UCSD-AML1 (cell line): Measurements from ENCODE around the gene BMPER.

ENCODE experiments used
- DNase-seq: peaks from one replicate; lab custom pipeline; 2025; ENCODE audit not compliant: unreplicated experiment; lab: John Stamatoyannopoulos, UW

Gene BMPER

GRCh38 chr7:34059136-34059828, 153.9 kb downstream of the BMPER start:
- DNase-seq: no peak

DNA sequence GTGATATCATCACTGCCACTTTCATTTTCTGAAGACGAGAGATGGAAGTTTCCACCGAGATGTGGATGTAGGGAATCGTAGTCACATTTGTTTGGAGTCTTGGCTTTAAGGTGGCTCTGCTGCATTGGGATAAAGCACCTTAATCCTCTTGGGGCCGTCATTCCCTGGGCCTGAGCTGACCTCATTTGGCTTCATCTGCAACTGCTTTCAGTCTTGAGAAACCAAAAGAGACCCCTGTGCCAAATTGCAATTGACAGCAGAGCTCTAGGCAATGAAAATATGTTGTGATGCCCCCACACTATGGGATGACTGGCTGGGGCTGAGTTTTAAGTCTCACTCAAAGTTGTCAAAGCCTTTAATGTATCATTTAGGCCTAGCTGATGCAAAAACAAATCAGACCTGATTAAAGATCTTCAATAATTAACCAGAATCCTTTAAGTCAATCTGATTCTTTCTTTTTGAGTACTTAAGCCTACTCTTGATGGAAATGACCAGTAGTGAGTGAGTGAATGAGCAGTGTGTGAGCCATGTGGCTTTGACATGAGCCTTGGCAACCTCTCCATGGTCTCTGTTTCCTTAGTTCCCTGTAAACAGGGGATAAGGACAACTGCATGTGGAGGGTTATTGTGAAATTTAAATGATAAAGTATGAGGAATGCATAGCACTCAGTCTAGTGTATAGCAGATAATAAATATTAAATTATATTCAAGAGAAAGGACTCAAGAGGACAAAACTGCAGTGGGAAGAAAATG, 155.0 kb downstream of the BMPER start:
- no peak for DNase-seq

DNA sequence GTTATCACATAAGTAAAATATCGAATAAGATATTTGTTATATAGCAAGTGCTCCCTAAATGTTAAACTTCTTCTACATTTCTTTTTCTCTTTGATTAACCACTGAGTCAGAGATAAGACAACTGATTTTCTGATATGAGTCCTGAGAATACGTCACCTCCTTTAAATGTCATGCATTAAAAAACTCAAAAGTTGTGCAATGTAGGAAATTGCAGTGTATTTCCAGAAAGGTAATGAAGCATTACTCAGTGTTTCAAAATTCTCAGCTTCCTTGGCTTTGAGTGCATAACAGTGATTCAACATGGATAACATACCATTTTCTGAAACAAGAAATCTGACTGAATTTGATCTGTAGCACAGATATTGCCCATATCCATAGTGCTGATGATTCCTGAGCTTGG, 155.8 kb downstream of the BMPER start:
- DNase-seq: no peak

DNA sequence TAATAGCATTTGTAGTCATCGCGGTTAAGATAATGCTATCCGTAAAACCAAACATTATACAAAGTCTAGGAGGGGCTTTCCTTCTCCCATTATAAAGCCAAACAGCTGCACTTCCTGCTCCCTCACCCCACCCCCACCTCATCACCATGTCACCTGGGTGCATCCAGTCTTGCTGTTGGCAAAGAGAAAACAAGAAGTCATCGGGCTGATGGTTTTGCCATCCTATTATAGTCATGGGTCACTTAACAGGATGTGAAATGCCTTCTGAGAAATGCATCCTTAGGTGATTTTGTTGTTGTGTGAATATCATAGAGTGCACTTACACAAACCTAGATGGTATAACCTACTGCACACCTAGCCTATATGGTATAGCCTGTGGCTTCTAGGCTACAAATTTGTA, 157.0 kb downstream of the BMPER start:
- DNase-seq: no peak

GRCh38 chr7:34062826-34063225, 157.5 kb downstream of the BMPER start:
- no peak for DNase-seq

GRCh38 chr7:34064519-34065158, 159.3 kb downstream of the BMPER start:
- DNase-seq: no peak

DNA sequence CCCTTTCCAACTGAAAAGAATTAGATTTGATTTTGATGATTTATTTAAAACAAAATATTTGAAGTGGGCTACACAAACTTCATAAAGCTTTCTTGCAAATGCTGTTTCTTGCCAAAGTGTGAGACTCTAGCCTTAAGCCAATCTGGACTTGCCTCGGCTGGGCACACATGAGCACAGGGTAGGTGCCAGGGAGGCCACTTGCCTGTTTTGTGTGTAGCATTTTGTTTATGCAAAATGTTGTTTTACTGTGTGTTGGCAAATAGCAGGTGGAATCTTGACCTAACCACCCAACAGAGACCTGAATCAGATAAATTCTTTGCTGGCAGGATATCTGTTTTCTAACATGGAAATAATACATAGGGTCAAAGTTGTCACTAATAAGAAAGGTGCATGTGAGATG, 161.1 kb downstream of the BMPER start:
- DNase-seq: no peak

DNA sequence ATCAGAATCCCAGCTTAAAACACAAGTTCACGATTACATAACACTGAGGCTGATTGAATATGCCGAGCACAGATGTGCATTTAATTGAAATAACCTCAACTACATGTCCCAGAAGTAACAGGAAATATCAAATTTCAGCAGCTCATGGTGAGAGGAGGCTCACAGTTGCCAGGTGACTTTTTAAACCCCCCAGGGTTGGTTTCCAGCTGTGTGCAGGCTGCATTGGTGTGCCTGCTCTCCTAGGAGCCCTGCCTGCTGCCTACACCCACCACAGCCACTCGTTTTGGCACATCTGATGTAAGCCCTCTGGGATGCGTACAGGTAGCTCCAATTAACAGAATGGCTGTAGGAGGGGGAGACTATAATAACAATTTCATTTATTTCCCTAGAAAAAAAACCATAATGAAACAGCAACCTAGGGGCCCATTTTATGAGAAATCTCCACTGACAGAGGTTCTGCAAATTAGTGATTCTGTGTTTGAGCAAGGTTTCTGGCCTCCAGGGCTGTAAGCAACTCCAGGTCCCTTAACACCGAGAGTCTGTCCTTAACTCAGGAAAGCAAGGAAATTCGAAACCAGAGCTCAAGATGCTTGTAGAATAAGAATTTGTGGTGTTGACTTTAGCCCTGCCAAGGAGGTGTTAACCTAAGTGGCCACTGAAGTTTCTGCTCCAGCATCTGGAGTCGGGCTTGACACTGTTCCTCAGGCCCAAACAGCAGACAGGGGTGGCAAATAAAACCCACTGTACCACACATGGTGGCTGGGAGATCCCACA, 161.9 kb downstream of the BMPER start:
- DNase-seq: no peak

DNA sequence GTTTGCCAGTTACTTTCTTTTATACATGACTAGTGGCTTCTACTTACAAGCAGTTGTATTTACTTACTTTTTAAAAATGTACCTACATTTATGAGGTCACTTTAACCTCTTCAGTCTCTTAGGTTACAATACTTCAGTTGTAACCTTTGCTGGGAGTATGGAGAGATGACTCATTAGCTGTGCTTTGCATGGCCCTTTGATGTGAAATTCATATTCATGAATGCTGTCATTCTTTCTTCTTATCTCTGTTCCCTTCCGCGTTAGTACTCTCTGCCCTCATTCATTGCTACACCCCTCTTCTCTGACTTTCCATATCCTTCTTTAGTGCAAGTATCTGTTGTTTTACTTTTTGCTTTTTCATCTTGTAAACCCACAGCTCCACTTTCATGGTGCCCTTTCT, 164.3 kb downstream of the BMPER start:
- no peak for DNase-seq

- DNase-seq: no peak
Measured at GRCh38 chr7:34070511-34071323, 165.4 kb downstream of the BMPER start.

- DNase-seq: no peak
Measured at GRCh38 chr7:34073676-34074075, 168.3 kb downstream of the BMPER start.

DNA sequence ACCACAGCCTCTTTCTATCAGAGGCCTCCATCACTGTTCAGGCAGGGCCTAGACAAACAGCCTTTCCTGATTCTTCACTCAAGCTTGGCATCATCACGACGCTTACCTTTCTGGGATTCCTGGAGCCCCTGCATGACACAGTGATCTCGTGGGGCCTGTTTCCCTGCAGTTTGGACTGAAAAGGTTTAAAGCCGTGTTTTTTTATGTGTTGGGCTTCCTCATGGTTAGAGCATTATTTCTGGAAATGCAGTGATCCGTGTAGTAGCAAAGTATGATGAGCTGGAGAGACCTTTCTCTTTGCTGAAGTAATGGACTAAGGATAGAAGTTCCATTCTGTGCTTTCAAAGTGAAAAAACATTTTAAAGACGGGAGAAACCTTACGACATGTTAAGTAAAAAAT, 169.1 kb downstream of the BMPER start:
- no peak for DNase-seq

- DNase-seq: no peak
Measured at GRCh38 chr7:34075523-34076370, 170.4 kb downstream of the BMPER start.

DNA sequence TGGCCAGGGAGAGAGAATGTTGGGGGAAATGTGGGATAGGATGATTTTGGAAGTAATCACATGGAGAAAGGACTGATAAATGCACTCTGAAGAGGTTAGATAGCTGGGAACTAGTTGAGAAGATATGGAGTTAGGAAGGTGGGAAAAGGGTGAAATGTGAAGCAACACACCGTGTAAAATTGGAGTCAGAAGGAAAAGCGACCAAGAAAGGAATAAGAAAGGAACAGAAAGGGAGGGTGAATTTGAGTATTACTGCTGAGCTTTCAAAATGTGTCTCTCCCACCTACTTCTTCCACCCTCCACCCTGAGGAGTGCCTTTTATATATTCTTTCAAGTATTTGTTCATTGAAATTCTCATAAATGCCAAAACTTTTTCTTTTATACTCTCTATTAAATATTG, 171.8 kb downstream of the BMPER start:
- DNase-seq: no peak

- DNase-seq: no peak
Measured at GRCh38 chr7:34078864-34079263, 173.5 kb downstream of the BMPER start.

- DNase-seq: no peak
Measured at GRCh38 chr7:34080513-34080912, 175.2 kb downstream of the BMPER start.

- DNase-seq: no peak
Measured at GRCh38 chr7:34081935-34082334, 176.6 kb downstream of the BMPER start.

DNA sequence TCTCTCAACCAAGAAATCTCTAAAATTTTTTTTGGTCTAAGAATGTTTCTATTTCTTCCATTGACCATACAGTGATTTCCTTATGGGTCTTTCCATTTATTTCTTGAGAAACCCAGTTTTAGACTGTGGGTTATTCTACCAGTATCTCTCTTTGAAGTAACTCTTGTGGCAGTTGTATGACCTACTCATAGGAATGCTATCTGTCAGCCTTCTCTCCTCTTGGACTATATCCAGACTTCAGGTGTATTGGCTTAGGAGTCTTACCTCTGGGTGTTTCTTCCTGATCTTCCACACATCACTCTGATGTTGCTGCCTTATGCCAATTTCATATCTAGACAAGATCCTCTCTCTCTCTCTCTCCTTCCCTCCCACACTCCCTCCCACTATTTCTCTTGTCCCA, 178.1 kb downstream of the BMPER start:
- no peak for DNase-seq

- no peak for DNase-seq
Measured at GRCh38 chr7:34084651-34085050, 179.3 kb downstream of the BMPER start.

GRCh38 chr7:34086064-34086463, 180.7 kb downstream of the BMPER start:
- no peak for DNase-seq
